Sigmoid colon (tissue), 7 donors: Measurements from ENCODE around the gene OAS2. TPM values are rescaled to one million over a fixed set of nuclear protein-coding genes. Genes with fewer than 3 reads are reported as not detected.

Experiments used
- DNase-seq: peaks from one replicate; pipeline ENCODE4 v3.0.0-alpha.2; 2019
- H3K27ac ChIP-seq, 4 donors: fragments of 200-600 bp; sonication (generic); one replicate each; pipeline ENCODE4 v1.5.1; 2016 to 2019; ENCODE audit warnings: mild to moderate bottlenecking in 1 of 4
- H3K27me3 ChIP-seq, 3 donors: fragments of 200-600 bp; sonication (generic); one replicate each; pipeline ENCODE4 v1.5.1; 2019; ENCODE audit warnings: mild to moderate bottlenecking in 1 of 3
- H3K36me3 ChIP-seq, 4 donors: fragments of 200-600 bp; sonication (generic); one replicate each; pipeline ENCODE4 v1.5.1; 2016 to 2019
- H3K4me1 ChIP-seq, 4 donors: fragments of 200-600 bp; sonication (generic); one replicate each; pipeline ENCODE4 v1.5.1; 2017 to 2019
- H3K4me3 ChIP-seq, 4 donors: fragments of 200-600 bp; sonication (generic); one replicate each; pipeline ENCODE4 v1.5.1; 2017 to 2019; ENCODE audit warnings: mild to moderate bottlenecking in 2 of 4, moderate library complexity in 1 of 4
- H3K9me3 ChIP-seq, 4 donors: fragments of 200-600 bp in 3 of 4; sonication (generic) in 3 of 4; one replicate each; pipeline versions ENCODE4 v1.5.1 to v1.6.1; 2013 to 2019
- CTCF ChIP-seq, 4 experiments: fragments of 450-650 bp in 3 of 4; fragments of 200-600 bp in 1 of 4; IDR thresholded peaks; one replicate each; pipeline ENCODE4 v1.5.1; 2016 to 2019; ENCODE audit warnings: antibody characterized with exemption in 4 of 4, mild to moderate bottlenecking in 3 of 4, moderate library complexity in 2 of 4
- EP300 ChIP-seq, 4 donors: sonication (generic); formaldehyde crosslinking; IDR thresholded peaks; one replicate each; pipeline ENCODE4 v1.6.1; 2017; ENCODE audit warnings: antibody characterized with exemption in 4 of 4
- POLR2A ChIP-seq, 2 donors: fragments of 450-650 bp; IDR thresholded peaks; one replicate each; pipeline ENCODE4 v1.6.1; 2016; ENCODE audit warnings: antibody characterized with exemption in 2 of 2, mild to moderate bottlenecking in 2 of 2, moderate library complexity in 2 of 2
- POLR2AphosphoS5 ChIP-seq, 4 donors: sonication (generic); formaldehyde crosslinking; IDR thresholded peaks; one replicate each; pipeline ENCODE4 v1.6.1; 2017; ENCODE audit warnings: antibody characterized with exemption in 4 of 4
- WGBS, 2 donors: extraction: QIAGEN DNeasy Blood & Tissue Kit; methylation state at CpG; one replicate each; pipeline ENCODE4 v1.1.7; 2013; 5-methylcytosine and 5-hydroxymethylcytosine counted together
- intact Hi-C: fragments of 100-400 bp; cut with DNase I; formaldehyde crosslinking; loops from one replicate; pipeline ENCODE4 v1.15.1; 2023
- polyA plus RNA-seq, 3 donors: library from polyadenylated mRNA; stranded (reverse); fragments of 200-250 nt; gene quantifications; one replicate each; pipeline ENCODE4 v1.2.3, GENCODE V29; 2013
- total RNA-seq, 4 donors: library from RNA; depleted of rRNA; stranded (reverse); fragments of >200 nt; gene quantifications; one replicate each; pipeline ENCODE4 v1.1.0, GENCODE V29; 2016
- donor health status: healthy with polysubstance abuse.
- donor health status: Bipolar disorder and iron deficiency.
- donor health status: healthy.

The OAS2 gene
- total and polyA plus RNA-seq, 7 donors: 2.0 to 28.8 (median 3.9) TPM

- WGBS, 2 donors: 60 to 74% methylated on average over 5 of the region's 5 CpGs
- no peak overlapping the region for H3K4me3 ChIP-seq
- no peaks in the 10 kb centered on the region for H3K4me1 ChIP-seq
- DNase-seq: no peak
- no peaks in the 10 kb centered on the region for H3K9me3 ChIP-seq
- intact Hi-C loops: no loop called here
- H3K36me3 ChIP-seq: peaks cover 0 to 18% (median 0%) of the 10 kb centered on the region in 4 donors
- H3K27ac ChIP-seq: no peak overlapping the region
- no peak for TF ChIP-seq CTCF (IDR thresholded peaks at IDR 0.05)
- TF ChIP-seq POLR2A (IDR thresholded peaks at IDR 0.05): no peak
- H3K27me3 ChIP-seq: no peaks in the 10 kb centered on the region
Measured at GRCh38 chr12:112971248-112971647, 7.1 kb upstream of the OAS2 start.

GRCh38 chr12:112973011-112973735 lies 5.1 kb upstream of the OAS2 start:
- Histone ChIP-seq H3K4me1 (peaks cover 0 to 4% (median 0%) of the 10 kb centered on the region in 4 donors), H3K27me3 (no peaks in the 10 kb centered on the region), H3K27ac (no peak overlapping the region), H3K4me3 (no peak overlapping the region), H3K36me3 (peaks cover 0 to 10% (median 0%) of the 10 kb centered on the region in 4 donors), H3K9me3 (no peaks in the 10 kb centered on the region)
- TF ChIP-seq POLR2AphosphoS5 (IDR thresholded peaks at IDR 0.05) (no peak), EP300 (IDR thresholded peaks at IDR 0.05) (no peak), CTCF (IDR thresholded peaks at IDR 0.05) (no peak), POLR2A (IDR thresholded peaks at IDR 0.05) (no peak)
- no peak for DNase-seq
- intact Hi-C loops: no loop called here
- WGBS, 2 donors: 84 to 93% methylated on average over 4 of the region's 4 CpGs

GRCh38 chr12:112973818-112974231 lies 4.5 kb upstream of the OAS2 start:
- TF ChIP-seq CTCF (IDR thresholded peaks at IDR 0.05): no peak
- no peak for TF ChIP-seq POLR2AphosphoS5 (IDR thresholded peaks at IDR 0.05)
- TF ChIP-seq EP300 (IDR thresholded peaks at IDR 0.05): no peak
- no peak for TF ChIP-seq POLR2A (IDR thresholded peaks at IDR 0.05)
- Histone ChIP-seq H3K4me3 (no peak overlapping the region), H3K4me1 (peaks cover 0 to 4% (median 0%) of the 10 kb centered on the region in 4 donors), H3K27ac (no peak overlapping the region), H3K36me3 (peaks cover 0 to 10% (median 0%) of the 10 kb centered on the region in 4 donors), H3K9me3 (no peaks in the 10 kb centered on the region), H3K27me3 (no peaks in the 10 kb centered on the region)
- 38 to 39% methylated on average over 5 of the region's 5 CpGs for WGBS, 2 donors
- intact Hi-C loops: no loop called here
- DNase-seq: no peak

GRCh38 chr12:112974904-112975303 lies 3.4 kb upstream of the OAS2 start:
- no peak overlapping the region for H3K4me3 ChIP-seq
- no peaks in the 10 kb centered on the region for H3K27me3 ChIP-seq
- intact Hi-C loops: no loop called here
- peaks cover 0 to 10% (median 0%) of the 10 kb centered on the region in 4 donors for H3K4me1 ChIP-seq
- TF ChIP-seq CTCF (IDR thresholded peaks at IDR 0.05) (no peak), POLR2AphosphoS5 (IDR thresholded peaks at IDR 0.05) (no peak), EP300 (IDR thresholded peaks at IDR 0.05) (no peak), POLR2A (IDR thresholded peaks at IDR 0.05) (no peak)
- H3K9me3 ChIP-seq: no peaks in the 10 kb centered on the region
- WGBS, 2 donors: 93 to 94% methylated on average over 7 of the region's 7 CpGs
- peaks cover 0 to 5% (median 0%) of the 10 kb centered on the region in 4 donors for H3K36me3 ChIP-seq
- no peak overlapping the region for H3K27ac ChIP-seq
- no peak for DNase-seq

- peaks cover 0 to 10% (median 0%) of the 10 kb centered on the region in 4 donors for H3K4me1 ChIP-seq
- no peak for TF ChIP-seq POLR2AphosphoS5 (IDR thresholded peaks at IDR 0.05)
- no peak for TF ChIP-seq CTCF (IDR thresholded peaks at IDR 0.05)
- no peak for TF ChIP-seq EP300 (IDR thresholded peaks at IDR 0.05)
- TF ChIP-seq POLR2A (IDR thresholded peaks at IDR 0.05): no peak
- no peaks in the 10 kb centered on the region for H3K27me3 ChIP-seq
- intact Hi-C loops: no loop called here
- no peaks in the 10 kb centered on the region for H3K9me3 ChIP-seq
- no peak for DNase-seq
- no peak overlapping the region for H3K27ac ChIP-seq
- H3K4me3 ChIP-seq: no peak overlapping the region
- 68 to 78% methylated on average over 3 of the region's 3 CpGs for WGBS, 2 donors
- no peaks in the 10 kb centered on the region for H3K36me3 ChIP-seq
Measured at GRCh38 chr12:112977139-112977538, 1.2 kb upstream of the OAS2 start.
